Mesangial cell (primary cell): ENCODE data around the gene GALE. TPM values are rescaled to one million over a fixed set of nuclear protein-coding genes. Genes with fewer than 3 reads are reported as not detected.

Experiments
- total RNA-seq: library from RNA; depleted of rRNA; stranded (reverse); fragments of >200 nt; gene quantifications from 2 replicates; pipeline ENCODE4 v1.2.3, GENCODE V29; 2015

GALE gene
- 88.9 and 107 TPM in 2 replicates for total RNA-seq

GRCh38 chr1:23800400-23801337 is at the start of gene GALE:
Gene GALE (minus strand): TSS chr1:23800754. CDS start chr1:23799007, 1,747 bp downstream.

DNA sequence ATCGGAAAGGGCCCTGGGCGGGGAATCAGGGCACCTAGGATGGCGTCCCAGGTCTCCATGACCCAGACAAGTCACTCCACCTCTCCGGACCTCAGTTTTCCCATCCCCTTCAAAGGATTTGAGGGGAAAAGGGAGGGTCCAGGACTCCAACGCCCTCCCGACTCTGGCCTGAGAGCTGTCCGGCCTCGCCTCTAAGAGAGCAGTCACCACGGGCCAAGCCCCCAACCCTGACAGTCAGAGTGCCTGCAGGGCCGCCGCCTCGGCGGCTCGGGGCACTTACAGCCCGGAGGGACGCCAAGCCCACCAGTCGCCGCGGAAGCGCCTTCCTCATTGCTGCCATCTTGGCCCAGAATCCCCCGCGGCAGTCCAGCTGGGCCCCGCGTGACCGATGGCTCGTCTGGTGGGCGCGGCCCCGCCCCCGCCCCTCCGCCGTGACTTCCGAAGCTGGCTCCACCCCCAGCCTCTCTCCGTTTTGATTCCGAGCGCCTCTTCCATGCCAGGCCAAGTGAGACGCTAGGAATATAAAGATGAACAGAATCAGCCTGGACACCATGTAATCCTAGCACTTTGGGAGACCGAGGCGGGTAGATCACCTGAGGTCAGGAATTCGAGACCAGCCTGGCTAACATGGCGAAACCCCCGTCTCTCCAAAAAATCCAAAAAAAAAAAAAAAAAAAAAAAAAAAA is 24.7 kb upstream of the GALE start, which contains the start of gene HMGCL:
TSS of gene HMGCL (minus strand) at position 354 of the 686 bp plus-strand sequence. CDS start at position 340, 14 bp downstream.

DNA sequence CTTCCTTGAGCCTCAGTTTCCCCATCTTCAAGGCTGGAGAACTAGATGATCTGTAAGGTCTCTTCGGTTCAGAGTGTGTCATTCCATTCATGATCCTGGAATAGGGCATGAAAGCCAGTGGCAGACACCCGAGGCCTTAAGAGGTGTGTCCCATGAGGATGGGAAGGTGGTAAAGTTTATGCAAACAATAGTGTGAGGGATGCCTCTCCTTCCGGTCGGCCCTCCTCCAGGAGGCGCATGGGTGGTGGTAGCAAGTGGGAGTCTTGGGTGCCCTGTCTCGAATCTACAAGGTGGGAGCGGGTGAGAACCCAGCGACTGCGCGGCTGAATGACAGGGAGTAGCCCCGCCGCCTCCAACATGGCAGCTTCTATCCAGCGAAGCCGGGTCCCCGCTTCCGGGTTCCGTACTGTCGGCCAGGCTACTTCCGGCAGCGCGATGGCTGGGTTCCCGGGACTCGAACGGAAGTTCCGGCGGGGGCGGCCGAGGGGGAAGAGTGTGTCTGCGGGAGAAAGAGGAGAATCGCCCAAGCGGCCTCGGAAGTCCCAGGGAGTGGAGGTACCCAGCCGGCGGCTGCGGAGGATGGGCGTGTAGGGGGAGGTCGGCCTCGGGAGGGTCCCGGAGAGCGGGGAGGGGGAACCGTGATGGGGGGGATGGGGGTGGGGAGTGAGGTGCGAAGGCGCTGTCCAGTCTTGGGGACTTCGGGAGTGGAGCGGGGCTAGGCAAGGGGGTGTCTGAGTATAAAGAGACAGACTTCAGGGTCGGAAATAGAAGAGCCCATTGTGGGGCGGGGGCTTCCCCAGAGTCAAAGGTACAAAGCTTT is 9.6 kb downstream of the GALE start, which contains the start of gene LYPLA2:
TSS of gene LYPLA2 (plus strand) at position 450 of the 820 bp plus-strand sequence. CDS start 1,538 bp downstream, outside the sequence.

GRCh38 chr1:23777979-23778814 is 22.4 kb downstream of the GALE start, which contains the start of gene PITHD1:
Gene PITHD1 (plus strand): TSS chr1:23778418. CDS start chr1:23778516, 98 bp downstream.

Other genes with a start within 250 kb of the GALE start
- gene ID3, start 241.3 kb downstream of the GALE start, total RNA-seq = 156 and 186 TPM in 2 replicates
- gene RPL11, start 108.9 kb downstream of the GALE start, total RNA-seq = 532 and 556 TPM in 2 replicates
- gene ELOA, start 57.3 kb downstream of the GALE start, total RNA-seq = 14.2 and 22.8 TPM in 2 replicates
- 24.8 and 38.8 TPM in 2 replicates for gene PITHD1, start 22.3 kb downstream of the GALE start, total RNA-seq
- gene LYPLA2, start 9.6 kb downstream of the GALE start, total RNA-seq = 124 and 149 TPM in 2 replicates
- 24.8 and 61.7 TPM in 2 replicates for gene HMGCL, start 24.7 kb upstream of the GALE start, total RNA-seq
- 21.7 and 54.1 TPM in 2 replicates for gene FUCA1, start 67.5 kb upstream of the GALE start, total RNA-seq
- not detected in 2 replicates for gene CNR2, start 112.6 kb upstream of the GALE start, total RNA-seq
- gene PNRC2, start 159.1 kb upstream of the GALE start, total RNA-seq = 45.8 and 61.6 TPM in 2 replicates
- 35.9 and 64.0 TPM in 2 replicates for gene SRSF10, start 179.6 kb upstream of the GALE start, total RNA-seq